ENCODE data around the gene UQCRFS1.
"Not testable (repeated sequence)": the region's sequence is repeated elsewhere in the genome, so short reads cannot be mapped to it uniquely, and the experiment has no call there.

UQCRFS1 gene

DNA sequence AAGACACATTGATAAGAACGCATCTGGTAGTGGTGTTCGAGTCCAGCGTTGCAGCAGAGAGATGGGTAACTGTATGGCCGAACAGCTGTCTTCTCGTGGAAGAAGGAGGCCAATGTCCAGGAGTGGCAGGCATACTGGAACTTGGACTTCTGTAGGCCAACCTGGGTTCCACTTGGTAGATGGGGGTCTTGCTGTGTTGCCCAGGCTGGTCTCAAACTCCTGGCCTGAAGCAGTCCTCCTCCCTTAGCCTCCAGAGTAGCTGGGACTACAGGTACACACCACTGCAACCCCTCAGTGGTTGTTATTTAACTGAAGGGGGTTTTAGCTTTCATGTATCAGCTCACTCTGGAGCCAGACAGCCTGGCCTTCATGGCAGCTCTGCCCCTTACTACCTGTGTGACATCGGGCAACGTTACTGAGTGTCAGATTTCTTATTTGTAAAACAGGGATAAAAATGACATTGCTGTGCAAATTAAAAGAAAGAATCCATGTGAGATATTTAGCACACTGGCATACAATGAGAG is 2.4 kb upstream of the UQCRFS1 start:
- DNase-seq (ENCODE audit: low read depth in 2 of 2, low spot score in 1 of 2) = no peak

DNA sequence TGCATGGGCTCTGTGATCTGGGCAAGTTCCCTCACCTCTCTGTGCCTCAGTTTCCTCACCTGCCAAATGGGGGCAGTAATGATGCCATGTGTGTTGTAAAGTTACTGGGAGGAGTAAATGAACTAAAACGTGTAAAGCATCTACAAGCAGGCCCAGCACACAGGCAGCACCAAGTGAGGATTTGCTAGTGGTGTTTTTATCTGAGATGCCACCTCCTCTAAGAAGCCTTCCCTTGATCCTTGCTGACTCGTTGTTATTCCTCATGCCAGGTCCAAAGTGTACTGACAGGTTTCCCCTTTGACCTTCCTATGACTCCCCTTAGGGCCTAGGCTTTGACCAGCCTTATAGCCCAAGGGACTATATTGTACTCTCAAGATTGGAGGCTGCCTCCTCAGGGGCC is 1.5 kb upstream of the UQCRFS1 start:
- DNase-seq (ENCODE audit: low read depth in 2 of 2, low spot score in 1 of 2) = no peak

DNA sequence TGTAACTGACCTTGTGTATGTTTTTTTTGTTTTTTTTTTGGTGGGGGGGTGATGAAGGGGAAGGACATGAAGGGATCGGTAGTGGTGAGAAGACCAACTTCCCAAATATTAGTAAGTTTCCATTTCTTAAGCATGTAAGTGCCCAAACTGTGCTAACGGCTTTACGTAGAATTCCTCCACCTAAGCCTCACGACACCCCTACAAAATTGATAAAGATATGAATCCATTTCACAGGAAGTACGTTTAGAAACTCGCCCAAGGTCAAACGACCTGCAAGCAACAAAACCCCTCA is 649 bp downstream of the UQCRFS1 start:
- no peak for DNase-seq (ENCODE audit: low read depth in 2 of 2, low spot score in 1 of 2)

DNA sequence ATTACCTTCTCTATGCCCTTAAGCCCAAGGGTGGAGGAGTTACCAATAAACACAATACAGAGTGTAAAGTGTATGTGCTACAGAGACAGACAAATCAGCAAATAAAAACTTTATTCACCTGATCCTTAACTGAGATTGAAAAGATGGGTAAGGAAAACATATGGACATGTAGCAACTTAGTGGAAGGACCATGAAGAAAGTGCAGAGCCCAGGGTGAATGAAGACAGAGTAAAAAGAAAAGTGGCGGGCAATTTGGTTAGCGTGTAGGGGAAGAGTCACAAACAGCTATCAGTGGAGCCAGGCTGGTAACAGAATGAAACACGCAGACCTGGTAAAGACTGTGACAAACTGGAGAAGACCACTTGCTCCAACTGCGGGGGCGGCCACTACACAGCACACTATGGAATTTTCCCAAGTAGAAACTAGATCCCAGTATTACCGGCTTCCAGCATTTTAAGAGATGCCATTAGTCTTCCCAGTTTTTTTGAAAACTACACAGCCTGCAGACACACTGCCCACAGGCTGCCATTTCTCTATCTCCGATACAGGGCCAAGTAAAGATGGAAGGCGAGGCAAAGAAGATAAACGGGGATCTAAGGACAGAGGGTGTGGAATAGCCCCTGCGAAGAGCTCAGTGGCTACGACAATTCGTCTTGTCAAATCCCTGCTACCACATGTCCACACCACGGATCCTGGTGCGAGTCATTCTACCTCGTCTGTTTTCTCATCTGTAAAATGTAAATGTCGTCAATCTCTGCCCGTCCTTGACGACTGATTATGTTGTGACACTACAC is 1.2 kb downstream of the UQCRFS1 start:
- no peak for DNase-seq (ENCODE audit: low read depth in 2 of 2, low spot score in 1 of 2)

DNA sequence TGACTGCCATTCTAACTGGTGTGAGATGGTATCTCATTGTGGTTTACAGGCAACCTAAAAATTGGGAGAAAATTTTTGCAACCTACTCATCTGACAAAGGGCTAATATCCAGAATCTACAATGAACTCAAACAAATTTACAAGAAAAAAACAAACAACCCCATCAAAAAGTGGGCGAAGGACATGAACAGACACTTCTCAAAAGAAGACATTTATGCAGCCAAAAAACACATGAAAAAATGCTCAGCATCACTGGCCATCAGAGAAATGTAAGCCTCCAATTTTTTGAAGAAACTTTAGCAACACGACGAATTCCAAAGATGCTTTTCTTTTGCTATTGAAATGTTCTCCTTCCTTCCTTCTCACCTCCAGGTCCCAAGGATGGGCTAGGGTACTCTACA is 1.9 kb downstream of the UQCRFS1 start:
- DNase-seq (ENCODE audit: low read depth in 2 of 2, low spot score in 1 of 2) = not testable (repeated sequence)

DNA sequence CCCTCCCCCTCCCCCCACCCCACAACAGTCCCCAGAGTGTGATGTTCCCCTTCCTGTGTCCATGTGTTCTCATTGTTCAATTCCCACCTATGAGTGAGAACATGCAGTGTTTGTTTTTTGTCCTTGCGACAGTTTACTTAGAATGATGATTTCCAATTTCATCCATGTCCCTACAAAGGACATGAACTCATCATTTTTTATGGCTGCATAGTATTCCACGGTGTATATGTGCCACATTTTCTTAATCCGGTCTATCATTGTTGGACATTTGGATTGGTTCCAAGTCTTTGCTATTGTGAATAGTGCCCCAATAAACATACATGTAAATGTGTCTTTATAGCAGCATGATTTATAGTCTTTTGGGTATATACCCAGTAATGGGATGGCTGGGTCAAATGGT is 2.4 kb downstream of the UQCRFS1 start:
- DNase-seq (ENCODE audit: low read depth in 2 of 2, low spot score in 1 of 2) = not testable (repeated sequence)

DNA sequence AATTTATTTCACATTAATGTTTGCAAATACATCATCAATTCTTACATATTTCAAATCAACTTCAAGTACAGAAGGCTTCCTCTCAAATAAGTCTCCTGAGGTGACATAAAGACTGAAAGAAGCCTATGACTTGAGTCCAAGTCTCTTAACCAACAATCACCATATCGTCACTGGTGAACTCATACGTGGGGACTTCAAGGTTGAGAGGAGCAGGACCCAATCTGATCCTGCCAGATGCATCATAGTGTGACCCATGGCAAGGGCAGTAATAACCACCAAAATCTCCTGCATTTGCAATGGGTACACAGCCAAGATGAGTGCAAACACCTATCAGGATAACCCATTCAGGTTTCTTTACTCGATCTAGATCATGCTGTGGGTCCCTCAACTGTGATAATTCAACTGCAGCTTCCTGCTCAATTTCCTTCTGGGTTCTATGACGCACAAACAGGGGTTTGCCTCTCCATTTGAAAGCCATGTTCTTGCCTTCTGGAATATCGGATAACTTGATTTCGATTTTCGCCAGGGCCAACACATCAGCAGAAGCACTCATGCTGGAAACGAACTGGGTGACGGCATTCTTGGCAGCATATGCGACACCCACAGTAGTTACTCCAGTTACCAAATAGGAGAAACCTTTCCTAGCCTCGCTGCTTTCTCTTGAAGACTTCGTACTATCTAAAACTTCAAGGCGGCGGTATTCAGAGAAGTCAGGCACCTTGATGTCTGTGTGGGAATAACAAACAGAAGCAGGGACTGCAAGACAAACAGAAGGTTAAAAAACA is 5.4 kb downstream of the UQCRFS1 start:
- not testable (repeated sequence) for DNase-seq (ENCODE audit: low read depth in 2 of 2, low spot score in 1 of 2)

DNA sequence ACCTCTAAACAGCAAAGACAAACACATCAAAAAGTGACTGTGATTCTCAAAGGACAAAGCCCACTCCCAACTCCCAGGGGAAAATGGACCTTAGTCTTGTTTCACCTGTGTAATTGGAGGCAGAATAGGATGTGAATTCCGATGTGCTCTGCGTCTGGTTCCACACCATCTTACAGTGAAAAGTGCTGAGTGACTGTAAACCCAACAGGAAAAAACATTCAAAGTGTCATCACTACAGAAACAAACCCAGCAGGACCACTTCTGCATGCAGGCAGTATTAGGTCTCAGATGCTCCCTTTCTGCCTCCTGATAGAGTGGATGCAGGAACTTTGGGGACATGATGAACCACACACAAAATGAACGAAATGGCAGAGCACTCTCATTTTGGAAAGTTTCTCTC is 6.5 kb downstream of the UQCRFS1 start:
- no peak for DNase-seq (ENCODE audit: low read depth in 2 of 2, low spot score in 1 of 2)

DNA sequence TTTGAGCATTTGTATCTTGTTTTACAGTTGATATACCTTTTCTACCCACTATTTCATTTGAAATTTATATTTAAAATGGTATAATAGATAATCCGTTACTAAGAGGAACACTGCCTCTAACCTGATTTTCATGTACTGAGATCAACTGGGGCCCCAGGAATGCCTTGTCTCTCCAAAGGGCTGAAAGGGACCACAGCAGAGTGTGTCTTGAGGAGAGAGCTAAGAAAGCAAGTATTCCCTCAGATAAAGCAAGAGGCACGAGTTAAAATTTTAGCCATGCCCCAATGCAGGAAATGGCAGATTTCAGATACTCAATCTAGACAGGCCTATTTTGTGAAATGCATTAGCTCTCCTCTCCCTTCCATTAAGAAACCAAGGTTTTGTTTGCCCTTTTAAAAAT is 10.7 kb downstream of the UQCRFS1 start:
- no peak for DNase-seq (ENCODE audit: low read depth in 2 of 2, low spot score in 1 of 2)

DNA sequence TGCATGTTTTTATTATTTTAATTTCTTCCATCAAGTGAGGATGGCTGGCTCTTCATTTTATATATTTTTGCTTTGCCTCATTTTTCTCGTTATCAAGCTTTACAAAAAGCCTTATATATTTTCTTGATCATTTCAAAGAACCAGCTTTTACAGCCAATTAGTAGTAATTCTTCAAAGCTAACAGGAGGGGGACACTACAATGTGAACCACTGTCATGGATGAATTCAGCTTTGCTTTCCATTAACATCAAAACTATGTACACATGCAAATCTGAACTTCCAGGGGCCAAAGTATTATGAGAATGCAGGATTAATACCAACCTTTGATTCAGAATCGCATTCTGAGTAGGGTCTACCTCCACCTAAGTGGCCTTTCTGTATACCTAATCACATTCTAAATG is 11.1 kb downstream of the UQCRFS1 start:
- no peak for DNase-seq (ENCODE audit: low read depth in 2 of 2, low spot score in 1 of 2)

DNA sequence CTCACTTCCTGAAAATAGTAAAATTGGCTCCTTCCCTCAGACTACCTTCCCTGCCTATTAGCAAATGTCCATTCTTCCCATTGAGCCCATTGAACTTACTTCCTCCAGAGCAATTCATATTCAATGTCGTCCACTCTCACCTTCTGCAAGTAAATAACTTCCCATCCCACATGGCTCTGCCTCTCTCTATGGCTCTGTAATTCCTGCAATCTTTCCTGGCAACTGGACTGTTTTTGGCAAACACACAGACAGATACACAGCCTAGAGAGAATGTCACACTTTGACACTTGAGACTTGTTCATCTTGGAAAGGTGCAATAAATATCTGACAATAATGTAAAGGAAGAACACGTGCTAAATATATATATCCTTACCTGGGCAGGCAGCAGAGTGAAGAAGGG is 18.3 kb downstream of the UQCRFS1 start:
- DNase-seq (ENCODE audit: low read depth in 2 of 2, low spot score in 1 of 2) = no peak

DNA sequence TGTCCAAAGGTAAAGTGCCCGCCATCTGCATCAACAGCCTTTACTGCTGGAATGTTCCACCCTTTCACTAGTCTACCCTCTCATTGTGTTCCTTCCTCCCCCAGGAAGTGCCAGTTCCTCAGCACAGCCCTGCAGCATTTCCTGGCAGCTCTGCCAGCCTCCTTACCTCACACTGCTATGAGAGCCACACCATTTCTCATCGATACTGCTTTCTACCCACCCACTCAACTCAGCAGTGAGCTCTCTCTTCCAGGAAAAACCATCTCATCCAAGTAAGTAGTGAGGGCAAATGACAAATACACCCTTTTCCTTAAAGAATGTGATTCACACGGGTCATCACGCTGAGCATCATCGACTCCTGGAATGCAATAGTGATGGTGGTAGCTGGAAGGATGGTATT is 19.8 kb downstream of the UQCRFS1 start:
- DNase-seq (ENCODE audit: low read depth in 2 of 2, low spot score in 1 of 2) = no peak

DNA sequence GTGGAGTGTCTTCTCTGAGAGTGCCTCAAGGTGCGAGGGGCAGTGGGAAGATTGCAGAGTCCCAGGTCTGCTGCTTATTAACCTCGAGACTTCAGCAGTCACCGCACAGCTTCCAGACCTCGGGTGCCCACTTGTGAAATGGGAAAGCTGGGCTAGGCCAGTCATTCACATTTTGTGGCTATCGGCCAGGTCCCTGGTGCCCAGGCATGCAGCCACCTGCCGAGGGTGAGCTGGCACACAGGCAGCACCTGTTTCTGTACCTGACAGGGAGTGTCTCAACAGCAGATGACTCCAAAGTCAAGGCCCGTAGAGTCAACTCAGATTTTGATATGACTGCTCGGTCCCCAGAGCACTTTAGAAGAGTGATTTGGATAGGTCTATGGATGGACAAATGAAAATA is 21.9 kb downstream of the UQCRFS1 start:
- no peak for DNase-seq (ENCODE audit: low read depth in 2 of 2, low spot score in 1 of 2)

DNA sequence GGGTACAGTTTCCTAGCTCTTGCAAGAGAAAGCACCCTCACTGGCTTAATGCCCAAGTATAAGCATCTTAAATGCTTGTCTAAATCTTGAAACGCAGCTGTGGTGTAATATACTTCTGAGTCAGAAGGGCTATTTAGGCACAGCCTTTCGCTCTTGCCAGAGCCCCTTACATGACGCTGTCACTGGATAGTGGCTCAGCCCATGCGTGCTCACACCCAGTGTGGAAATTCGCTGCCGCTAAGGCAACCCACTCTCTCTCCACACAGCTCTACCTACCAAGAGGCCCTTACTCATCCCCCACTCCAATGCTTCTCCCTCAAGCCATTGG is 24.0 kb downstream of the UQCRFS1 start:
- DNase-seq (ENCODE audit: low read depth in 2 of 2, low spot score in 1 of 2) = no peak

DNA sequence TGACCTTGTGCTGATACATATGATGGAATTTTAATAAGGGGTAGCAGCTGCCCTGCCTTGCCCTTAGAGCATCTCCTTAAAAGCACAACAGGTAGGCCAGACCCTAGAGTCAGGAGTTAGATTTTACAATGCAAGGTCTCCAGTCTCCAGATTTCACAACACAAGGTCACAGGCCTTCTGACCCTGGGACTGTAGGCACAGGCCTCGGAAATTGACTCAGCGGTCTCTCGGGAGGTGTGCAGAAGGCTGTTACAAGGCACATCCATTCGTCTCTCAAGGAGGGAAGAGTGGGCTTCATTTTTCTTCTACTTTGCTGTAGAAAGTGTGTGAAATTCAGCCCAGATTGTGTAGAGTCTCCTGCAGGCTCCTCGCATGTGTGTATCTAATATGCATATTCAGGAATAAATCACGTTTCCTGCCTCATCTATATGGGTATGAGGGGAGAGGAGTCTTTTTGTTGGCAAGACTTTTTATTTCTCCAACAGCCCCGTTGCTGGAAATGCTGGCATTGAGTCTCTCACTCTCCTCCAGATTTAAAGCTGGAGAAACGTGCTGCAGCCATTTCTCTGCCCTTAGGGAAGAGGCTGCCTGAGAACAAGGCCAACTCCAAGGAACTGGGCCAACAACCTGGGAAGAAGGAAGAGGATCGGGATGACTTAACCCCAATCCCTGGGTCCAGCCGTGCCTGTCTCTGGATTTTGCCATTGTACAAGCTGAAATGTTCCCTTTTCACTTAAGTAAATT is 24.5 kb downstream of the UQCRFS1 start:
- DNase-seq (ENCODE audit: low read depth in 2 of 2, low spot score in 1 of 2) = no peak

DNA sequence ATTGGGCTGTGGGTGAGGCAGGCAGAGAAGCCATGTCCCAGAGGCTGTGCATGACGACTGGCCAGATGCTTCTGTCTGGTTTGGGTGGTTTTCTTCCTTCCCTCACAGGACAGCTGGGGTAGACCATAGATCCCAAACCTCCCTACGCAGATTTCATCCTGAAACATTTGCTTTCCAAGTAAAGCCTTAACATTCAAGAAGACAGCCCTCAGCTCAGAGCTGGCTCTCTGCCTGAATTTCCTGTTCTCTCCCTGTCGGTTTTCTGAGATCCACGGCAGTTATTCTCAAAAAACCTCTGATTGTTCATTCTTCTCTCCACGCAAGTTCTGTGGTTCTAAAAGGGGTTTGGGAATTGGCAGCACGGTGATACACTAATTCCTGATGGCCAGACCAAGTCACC is 25.3 kb downstream of the UQCRFS1 start:
- DNase-seq (ENCODE audit: low read depth in 2 of 2, low spot score in 1 of 2) = no peak

DNA sequence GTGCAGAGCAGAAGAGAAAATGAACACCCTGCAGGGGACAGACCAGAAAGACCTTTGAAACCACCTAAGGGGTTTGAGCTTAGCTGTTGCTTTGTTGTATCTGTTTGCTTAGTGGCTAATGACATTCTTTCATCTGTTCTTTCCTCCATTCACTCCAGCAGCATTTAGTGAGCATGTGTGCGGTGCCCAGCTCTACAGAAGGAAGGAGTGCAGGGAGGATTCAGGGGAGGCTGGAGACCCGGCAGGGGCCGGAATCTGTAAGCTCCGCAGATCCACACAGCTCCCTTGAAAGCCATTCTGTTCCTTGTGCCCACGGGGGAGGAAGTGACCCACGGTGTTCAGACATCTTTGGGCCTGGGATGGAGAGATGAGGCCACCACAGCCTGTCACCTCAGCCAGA is 27.5 kb downstream of the UQCRFS1 start:
- no peak for DNase-seq (ENCODE audit: low read depth in 2 of 2, low spot score in 1 of 2)

DNA sequence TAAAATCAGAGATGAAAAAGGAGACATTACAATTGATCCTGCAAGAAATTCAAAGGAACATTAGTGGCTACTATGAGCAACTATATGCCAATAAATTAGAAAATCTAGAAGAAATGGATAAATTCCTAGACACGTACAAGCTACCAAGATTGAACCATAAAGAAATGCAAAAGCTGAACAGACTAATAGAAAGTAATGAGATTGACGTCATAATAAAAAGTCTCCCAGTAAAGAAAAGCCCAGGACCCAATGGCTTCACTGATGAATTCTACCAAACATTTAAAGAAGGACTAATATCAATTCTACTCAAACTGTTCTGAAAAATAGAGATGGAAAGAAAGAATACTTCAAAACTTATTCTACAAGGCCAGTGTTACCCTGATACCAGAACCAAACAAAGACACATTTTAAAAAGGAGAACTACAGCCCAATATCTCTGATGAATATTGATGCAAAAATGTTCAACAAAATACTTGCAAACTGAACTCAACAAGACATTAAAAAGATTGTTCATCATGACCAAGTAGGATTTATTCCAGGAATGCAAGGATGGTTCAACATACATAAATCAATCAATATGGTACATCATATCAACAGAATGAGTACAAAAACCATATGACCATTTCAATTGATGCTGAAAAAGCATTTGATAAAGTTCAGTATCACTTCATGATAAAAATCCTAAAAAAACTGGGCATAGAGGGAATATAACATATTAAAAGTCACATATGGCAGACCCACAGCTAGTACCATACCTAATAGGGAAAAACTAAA is 35.8 kb downstream of the UQCRFS1 start:
- no peak for DNase-seq (ENCODE audit: low read depth in 2 of 2, low spot score in 1 of 2)

DNA sequence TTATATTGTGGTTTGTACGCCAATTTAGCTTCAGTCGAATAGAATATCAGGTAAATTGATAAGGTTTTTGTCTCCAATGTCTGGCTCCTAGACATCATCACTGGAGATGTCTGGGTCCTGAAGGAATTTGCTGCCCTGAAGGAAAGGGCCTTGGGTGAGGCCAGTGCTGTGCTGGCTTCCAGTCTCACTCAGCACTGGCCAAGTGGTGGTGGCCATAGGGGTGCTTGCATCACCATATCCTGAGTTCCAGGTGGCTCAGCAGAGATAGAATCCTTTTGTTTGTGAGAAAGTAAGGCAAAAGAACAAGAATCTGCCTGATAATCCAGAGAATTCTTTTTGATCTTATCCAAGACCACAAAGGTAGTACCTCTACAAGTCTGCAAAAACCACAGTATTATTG is 39.1 kb downstream of the UQCRFS1 start:
- no peak for DNase-seq (ENCODE audit: low read depth in 2 of 2, low spot score in 1 of 2)

DNA sequence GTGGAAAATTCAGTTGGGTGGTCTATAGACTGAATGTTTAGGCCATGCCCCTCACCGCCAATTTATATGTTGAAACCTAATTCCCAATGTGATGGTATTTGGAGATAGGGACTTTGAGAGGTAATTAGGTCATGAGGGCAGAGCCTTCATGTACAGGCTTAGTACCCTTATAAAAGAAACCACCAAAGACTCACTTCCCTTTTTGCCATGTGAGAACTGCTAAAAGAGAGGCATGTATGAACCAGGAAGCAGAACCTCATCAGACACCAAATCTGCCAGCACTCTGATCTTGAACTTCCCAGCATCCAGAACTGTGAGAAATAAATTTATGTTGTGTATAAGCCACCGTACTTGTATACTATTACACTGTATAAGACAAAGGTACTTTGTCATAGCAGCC is 40.6 kb downstream of the UQCRFS1 start:
- DNase-seq (ENCODE audit: low read depth in 2 of 2, low spot score in 1 of 2) = no peak

DNA sequence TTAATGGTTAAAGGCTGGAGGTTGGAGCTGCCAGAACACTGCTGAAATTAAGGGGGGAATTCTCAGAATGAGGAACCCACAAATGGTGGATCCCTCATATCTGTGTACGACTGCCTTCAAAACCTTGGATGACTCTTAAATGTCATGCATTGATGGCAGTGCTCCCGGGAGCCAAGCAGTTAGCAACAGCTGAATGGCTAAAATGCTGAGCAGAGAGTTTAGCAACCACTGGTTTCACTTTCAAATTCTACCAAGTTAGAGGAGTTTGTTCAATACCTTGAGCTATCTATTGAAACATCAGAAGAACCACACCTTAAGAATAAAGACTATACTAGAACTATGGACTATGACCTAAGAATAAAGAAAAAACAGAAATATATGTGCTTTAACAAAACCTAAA is 41.4 kb downstream of the UQCRFS1 start:
- DNase-seq (ENCODE audit: low read depth in 2 of 2, low spot score in 1 of 2) = no peak

Measured in stimulated activated CD8-positive, alpha-beta memory T cell treated with anti-CD3 and anti-CD28 coated beads, Interleukin-4, amount 100 ng/mL, for 4 hours (primary cell).